OCI-LY7 (cell line): ENCODE results near the gene RNF180. TPM values are rescaled to one million over a fixed set of nuclear protein-coding genes. Genes with fewer than 3 reads are reported as not detected.

Experiments
- BruUV-seq: library from RNA; stranded (reverse); fragments of 400-500 nt; replicated peaks from 2 replicates; lab custom pipeline; 2021; lab: Mats Ljungman, UMichigan
- CTCF ChIA-PET: fragments of 300-600 bp; sonication (Branson Sonifier 250); formaldehyde crosslinking; loops from one replicate; lab custom pipeline; 2022; ENCODE audit warnings: antibody characterized with exemption; ENCODE audit not compliant: unreplicated experiment; lab: Charles Lee
- POLR2A ChIA-PET: fragments of 300-600 bp; sonication (Branson Sonifier 250); formaldehyde crosslinking; loops from one replicate; lab custom pipeline; 2022; ENCODE audit warnings: antibody characterized with exemption; lab: Charles Lee
- DNase-seq: peaks from one replicate; pipeline ENCODE4 v3.0.0-alpha.2; 2015; ENCODE audit warnings: low spot score
- H2AFZ ChIP-seq: fragments of 200-600 bp; sonication (generic), shearing (Covaris generic); 2 replicates; pipeline ENCODE4 v1.6.1; 2014; ENCODE audit warnings: mild to moderate bottlenecking, antibody characterized with exemption, low read length, moderate library complexity
- H3K27ac ChIP-seq: fragments of 200-600 bp; sonication (generic); 2 replicates; pipeline ENCODE4 v1.5.1; 2014; ENCODE audit warnings: mixed run types, low read depth, mild to moderate bottlenecking, moderate library complexity, low read length, inconsistent platforms; ENCODE audit not compliant: poor library complexity, severe bottlenecking
- H3K36me3 ChIP-seq: fragments of 200-600 bp; sonication (generic); 2 replicates; pipeline ENCODE4 v1.6.1; 2014; ENCODE audit warnings: mild to moderate bottlenecking, antibody characterized with exemption, low read length, moderate library complexity, mixed read lengths; ENCODE audit not compliant: insufficient read depth
- H3K4me1 ChIP-seq: fragments of 200-600 bp; sonication (generic); 2 replicates; pipeline ENCODE4 v1.5.1; 2014; ENCODE audit warnings: mild to moderate bottlenecking, low read length; ENCODE audit not compliant: insufficient read depth, poor library complexity, severe bottlenecking
- H3K4me2 ChIP-seq: fragments of 200-600 bp; sonication (generic); 2 replicates; pipeline ENCODE4 v1.6.1; 2014; ENCODE audit warnings: mild to moderate bottlenecking, low read length
- H3K4me3 ChIP-seq: fragments of 200-600 bp; sonication (generic); 2 replicates; pipeline ENCODE4 v1.5.1; 2014; ENCODE audit warnings: mild to moderate bottlenecking, low read depth, low read length; ENCODE audit not compliant: poor library complexity, severe bottlenecking
- H3K79me2 ChIP-seq: fragments of 200-600 bp; sonication (generic); 2 replicates; pipeline ENCODE4 v1.6.1; 2016; ENCODE audit warnings: low read depth, mild to moderate bottlenecking, low read length, moderate library complexity, mixed read lengths; ENCODE audit not compliant: insufficient read depth
- H3K9me2 ChIP-seq: fragments of 200-600 bp; sonication (generic); 2 replicates; pipeline ENCODE4 v1.6.1; 2016; ENCODE audit warnings: mild to moderate bottlenecking, low read length, mixed read lengths; ENCODE audit not compliant: insufficient read depth
- H3K9me3 ChIP-seq: fragments of 200-600 bp; sonication (generic); 2 replicates; pipeline ENCODE4 v1.6.1; 2014; ENCODE audit warnings: mild to moderate bottlenecking, mixed run types, low read length, mixed read lengths
- H4K20me1 ChIP-seq: fragments of 200-600 bp; sonication (generic); 2 replicates; pipeline ENCODE4 v1.6.1; 2014; ENCODE audit warnings: mild to moderate bottlenecking, antibody characterized with exemption, low read length, moderate library complexity, mixed read lengths; ENCODE audit not compliant: insufficient read depth
- CTCF ChIP-seq: fragments of 200-600 bp; sonication (generic); conservative IDR thresholded peaks from 2 replicates; pipeline ENCODE4 v1.5.1; 2014; ENCODE audit warnings: mild to moderate bottlenecking, antibody characterized with exemption, low read length, moderate library complexity, mixed read lengths
- EZH2phosphoT487 ChIP-seq: fragments of 200-600 bp; sonication (generic); IDR thresholded peaks from 2 replicates; pipeline ENCODE4 v1.6.1; 2018; ENCODE audit warnings: low read depth, borderline replicate concordance, mild to moderate bottlenecking, mixed run types, antibody characterized with exemption, low read length, moderate library complexity, mixed read lengths
- intact Hi-C: fragments of 100-400 bp; cut with micrococcal nuclease; formaldehyde crosslinking; loops from one replicate; pipeline ENCODE4 v1.10.0; 2022; ENCODE audit not compliant: unreplicated experiment
- total RNA-seq, 2 experiments: library from RNA; depleted of rRNA in 1 of 2; stranded (reverse); fragments of >200 nt in 1 of 2; shearing (Covaris generic) in 1 of 2; gene quantifications; 2 replicates each; pipeline ENCODE4 v1.2.3, GENCODE V29; 2014 to 2022

The RNF180 gene
- total RNA-seq, 2 experiments from 2014 or later: not detected

DNA sequence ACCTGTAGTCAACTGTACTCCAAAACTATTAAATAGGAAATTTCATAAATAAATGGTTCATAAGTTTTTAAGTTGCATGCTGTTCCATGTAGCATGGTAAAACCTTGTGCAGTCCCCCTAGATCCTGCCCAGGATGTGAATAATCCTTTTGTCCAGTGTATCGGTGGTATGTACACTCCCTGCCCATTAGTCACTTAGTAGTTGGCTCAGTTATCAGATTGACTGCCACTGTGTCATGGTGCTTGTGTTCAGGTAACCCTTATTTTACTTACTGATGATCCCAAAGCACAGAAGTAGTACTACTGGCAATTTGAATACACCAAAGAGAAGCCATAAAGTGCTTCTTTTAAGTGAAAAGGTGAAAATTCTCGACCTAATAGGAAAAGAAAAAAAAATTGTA lies 134.2 kb downstream of the RNF180 start:
- no TSS peak for BruUV-seq
- no peak for DNase-seq
- no peak overlapping the region for H2AFZ ChIP-seq
- no peaks in the 10 kb centered on the region for H3K9me2 ChIP-seq
- ChIA-PET POLR2A (no interaction called here), CTCF (no interaction called here)
- no peaks in the 10 kb centered on the region for H3K36me3 ChIP-seq
- H3K4me2 ChIP-seq: no peak overlapping the region
- intact Hi-C loops: no loop called here
- H4K20me1 ChIP-seq: no peaks in the 10 kb centered on the region
- no peak overlapping the region for H3K4me3 ChIP-seq
- no peaks in the 10 kb centered on the region for H3K79me2 ChIP-seq
- H3K9me3 ChIP-seq: no peaks in the 10 kb centered on the region
- TF ChIP-seq EZH2phosphoT487 (no peak), CTCF (no peak)
- H3K27ac ChIP-seq: no peak overlapping the region
- H3K4me1 ChIP-seq: no peaks in the 10 kb centered on the region

- no peaks in the 10 kb centered on the region for H3K36me3 ChIP-seq
- H3K9me3 ChIP-seq: no peaks in the 10 kb centered on the region
- TF ChIP-seq CTCF (no peak), EZH2phosphoT487 (no peak)
- DNase-seq: no peak
- intact Hi-C loops: no loop called here
- H4K20me1 ChIP-seq: no peaks in the 10 kb centered on the region
- H3K4me3 ChIP-seq: no peak overlapping the region
- no peaks in the 10 kb centered on the region for H3K79me2 ChIP-seq
- no peaks in the 10 kb centered on the region for H3K4me1 ChIP-seq
- H3K4me2 ChIP-seq: no peak overlapping the region
- BruUV-seq: no TSS peak
- no peak overlapping the region for H3K27ac ChIP-seq
- H2AFZ ChIP-seq: no peak overlapping the region
- ChIA-PET CTCF (no interaction called here), POLR2A (no interaction called here)
- no peaks in the 10 kb centered on the region for H3K9me2 ChIP-seq
These were observed 135.9 kb downstream of the RNF180 start for GRCh38 chr5:64301566-64301965.

- H3K9me2 ChIP-seq: no peaks in the 10 kb centered on the region
These were observed 142.5 kb downstream of the RNF180 start for GRCh38 chr5:64308135-64308534.

More at GRCh38 chr5:64308135-64308534, 142.5 kb downstream of the RNF180 start:
- CTCF ChIA-PET: no interaction called here
- Histone ChIP-seq H3K79me2 (no peaks in the 10 kb centered on the region), H3K27ac (no peak overlapping the region), H3K4me3 (no peak overlapping the region), H3K9me3 (no peaks in the 10 kb centered on the region), H4K20me1 (no peaks in the 10 kb centered on the region), H3K4me1 (no peaks in the 10 kb centered on the region), H3K36me3 (no peaks in the 10 kb centered on the region), H3K4me2 (no peak overlapping the region), H2AFZ (no peak overlapping the region)
- DNase-seq: no peak
- intact Hi-C loops: no loop called here
- POLR2A ChIA-PET: interaction anchor here (0.6 to 1.2 kb wide), 2 partner anchors 10 to 437 kb away, joined by 3 to 4 read pairs; no protein-coding TSS in a partner anchor
- BruUV-seq: no TSS peak
- TF ChIP-seq CTCF: no peak
- TF ChIP-seq EZH2phosphoT487: no peak
